Measurements from ENCODE around the gene CD1E. TPM values are rescaled to one million over a fixed set of nuclear protein-coding genes. Genes with fewer than 3 reads are reported as not detected.

Gene CD1E
- total and polyA plus RNA-seq, 2 of the 4 experiments (the other 2 are of a cell fraction), result not detected

- H3K4me2 ChIP-seq (ENCODE audit: low read depth, low read length), result no peak overlapping the region
- no peak overlapping the region for H2AK5ac ChIP-seq (ENCODE audit: low read depth, low read length)
- H2AK9ac ChIP-seq (replicated peaks; ENCODE audit: low read depth, low read length, poor library complexity), result no peak overlapping the region
- no peak overlapping the region for H2BK5ac ChIP-seq (ENCODE audit: low read depth, low read length, poor library complexity, severe bottlenecking)
- H2BK20ac ChIP-seq (ENCODE audit: low read depth, low read length), result no peak overlapping the region
- H2BK120ac ChIP-seq (ENCODE audit: low read depth, low read length), result no peak overlapping the region
- H3K4ac ChIP-seq (ENCODE audit: low read depth, low read length), result no peak overlapping the region
- H2AFZ ChIP-seq (replicated peaks; ENCODE audit: low read length, poor library complexity), result no peak overlapping the region
- dilution Hi-C loops (cut with HindIII; ENCODE audit: low sequenced_read_pairs, unreplicated experiment) (no loop called here), intact Hi-C loops (cut with micrococcal nuclease) (no loop called here), in situ Hi-C loops (cut with MboI; ENCODE audit: low sequenced_read_pairs) (no loop called here)
- no peak overlapping the region for H3K9ac ChIP-seq (ENCODE audit: low read depth, low read length)
- H3K4me1 ChIP-seq (ENCODE audit: control insufficient read depth, insufficient read depth, low read length), result no peaks in the 10 kb centered on the region
- H3K79me1 ChIP-seq (ENCODE audit: low read depth in 1 of 2, low read length in 2 of 2), result no peaks in the 10 kb centered on the region
- H3K18ac ChIP-seq (ENCODE audit: low read depth, low read length), result no peak overlapping the region
- POLR2A ChIA-PET (ENCODE audit: unreplicated experiment), result no interaction called here
- CTCF ChIA-PET, result no interaction called here
- no peaks in the 10 kb centered on the region for H3K36me3 ChIP-seq (ENCODE audit: control insufficient read depth, insufficient read depth, low read length)
- no peaks in the 10 kb centered on the region for H3K27me3 ChIP-seq (ENCODE audit: control insufficient read depth, insufficient read depth, low read length)
- no peak overlapping the region for H4K5ac ChIP-seq (ENCODE audit: low read depth, low read length)
- no peaks in the 10 kb centered on the region for H3K9me1 ChIP-seq (ENCODE audit: insufficient read depth, low read length)
- no peak overlapping the region for H3K4me3 ChIP-seq (ENCODE audit: insufficient read depth, low read depth, low read length)
- ATAC-seq (ENCODE audit: low read depth) (no peak), DNase-seq (no peak)
- H3K27ac ChIP-seq (ENCODE audit: insufficient read depth, low read length), result no peak overlapping the region
- no peaks in the 10 kb centered on the region for H4K20me1 ChIP-seq (ENCODE audit: insufficient read depth, low read length)
- H4K8ac ChIP-seq (ENCODE audit: low read depth in 2 of 2, low read length in 2 of 2), result no peak overlapping the region
- no peak overlapping the region for H4K91ac ChIP-seq (ENCODE audit: insufficient read depth, low read depth, low read length)
- H3K9me3 ChIP-seq (ENCODE audit: control insufficient read depth, insufficient read depth, low read length), result no peaks in the 10 kb centered on the region
- H2BK15ac ChIP-seq (ENCODE audit: low read depth, low read length), result no peak overlapping the region
- H3K56ac ChIP-seq (ENCODE audit: extremely low read depth, insufficient read depth, low read length), result no peak overlapping the region
- WGBS, 2 experiments (ENCODE audit: extremely low coverage in 2 of 2, insufficient read length in 1 of 2), result no CpG with 5 or more reads among the region's 5 CpGs
- TF ChIP-seq BHLHE40 (IDR thresholded peaks at IDR 0.05; ENCODE audit: low read depth, low read length), result no peak
- no peak for TF ChIP-seq CTCF (conservative IDR thresholded peaks at IDR 0.05; ENCODE audit: low read depth, low read length)
- no peak overlapping the region for H3K14ac ChIP-seq (replicated peaks; ENCODE audit: low read depth, low read length)
- no TSS peak for BruUV-seq (replicated peaks)
- H3K23ac ChIP-seq (ENCODE audit: low read depth, low read length), result no peak overlapping the region
Observed at GRCh38 chr1:158393476-158393875, 39.8 kb downstream of the CD1E start.

Measured in IMR-90 (cell line).